ENCODE data around the gene SPRYD4.
A peak's percentile ranks its signal among the peaks of the same experiment; 100 is the strongest.

Gene SPRYD4

GRCh38 chr12:56450241-56450640 lies 18.1 kb upstream of the SPRYD4 start:
- Histone ChIP-seq H3K27ac (peak overlapping the region; percentile 97), H3K36me3 (peaks cover 3% of the 10 kb centered on the region; the same call in 1 of the 2 replicates)
- no peak for TF ChIP-seq CTCF (IDR thresholded peaks at IDR 0.05; ENCODE audit: low read depth, low read length)

DNA sequence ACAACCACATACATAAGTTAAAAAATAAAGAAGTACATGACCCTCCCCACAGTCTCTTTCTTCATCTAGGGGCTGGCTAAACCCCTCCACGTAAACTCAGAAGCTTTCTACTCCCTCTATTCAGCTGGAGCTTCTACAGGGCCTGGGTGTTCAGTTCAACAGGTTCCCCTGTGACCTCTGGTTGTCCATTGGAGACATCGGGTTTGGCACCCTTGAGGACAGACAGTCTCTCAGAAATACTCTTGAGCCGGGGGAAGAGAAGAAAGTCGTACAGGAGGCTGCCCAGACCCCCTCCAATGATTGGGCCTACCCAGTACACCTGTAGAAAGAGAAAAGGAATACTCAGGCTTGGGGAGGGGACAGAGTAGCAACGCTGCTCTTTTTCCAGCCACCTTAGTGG lies 17.2 kb upstream of the SPRYD4 start:
- H3K36me3 ChIP-seq = peaks cover 3% of the 10 kb centered on the region; the same call in 1 of the 2 replicates
- H3K4me3 ChIP-seq (ENCODE audit: low read depth, low read length) = no peak overlapping the region
- H3K27me3 ChIP-seq (ENCODE audit: insufficient read depth, low read depth, severe bottlenecking) = no peaks in the 10 kb centered on the region
- no peak for DNase-seq
- no peak for TF ChIP-seq CTCF (IDR thresholded peaks at IDR 0.05; ENCODE audit: low read depth, low read length)
- no peaks in the 10 kb centered on the region for H3K9me3 ChIP-seq (ENCODE audit: severe bottlenecking)
- peak overlapping the region; percentile 97 for H3K27ac ChIP-seq

More at GRCh38 chr12:56450241-56450640, 18.1 kb upstream of the SPRYD4 start:
- H3K9me3 ChIP-seq (ENCODE audit: severe bottlenecking) = no peaks in the 10 kb centered on the region
- peak overlapping the region; percentile 46 for H3K4me3 ChIP-seq (ENCODE audit: low read depth, low read length)
- H3K27me3 ChIP-seq (ENCODE audit: insufficient read depth, low read depth, severe bottlenecking) = no peaks in the 10 kb centered on the region
- DNase-seq = peak; percentile 78

DNA sequence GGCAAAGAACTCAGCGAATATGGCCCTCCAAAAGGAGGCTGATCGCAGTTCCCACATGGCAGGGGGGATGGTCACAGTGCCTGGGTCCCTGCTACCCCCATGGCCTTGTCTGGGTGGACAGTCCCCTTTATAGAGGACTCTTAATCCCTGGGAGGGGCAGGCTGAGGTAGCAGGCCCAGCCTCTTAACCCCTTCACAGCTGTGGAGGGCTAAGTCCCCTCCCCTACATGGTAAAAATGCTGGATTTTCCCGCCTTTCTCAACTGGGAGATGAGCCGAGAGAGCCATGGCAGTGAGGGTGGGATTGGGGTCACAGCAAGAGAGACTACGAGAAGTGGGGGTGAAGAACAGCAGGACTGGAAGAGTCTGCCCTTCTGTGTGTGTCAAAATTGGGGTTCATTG lies 13.8 kb upstream of the SPRYD4 start, which contains the start of gene MIP:
TSS of gene MIP (minus strand) at position 101 of the 400 bp plus-strand sequence. CDS start at position 57, 44 bp downstream.
- no peak for TF ChIP-seq CTCF (IDR thresholded peaks at IDR 0.05; ENCODE audit: low read depth, low read length)
- no peak within 1 kb of the TSS for H3K4me3 ChIP-seq (ENCODE audit: low read depth, low read length)

GRCh38 chr12:56457817-56458216 lies 10.6 kb upstream of the SPRYD4 start:
- H3K36me3 ChIP-seq = no peaks in the 10 kb centered on the region
- no peak overlapping the region for H3K4me3 ChIP-seq (ENCODE audit: low read depth, low read length)
- H3K9me3 ChIP-seq (ENCODE audit: severe bottlenecking) = no peaks in the 10 kb centered on the region
- no peak overlapping the region for H3K27ac ChIP-seq
- no peaks in the 10 kb centered on the region for H3K27me3 ChIP-seq (ENCODE audit: insufficient read depth, low read depth, severe bottlenecking)
- no peak for TF ChIP-seq CTCF (IDR thresholded peaks at IDR 0.05; ENCODE audit: low read depth, low read length)
- DNase-seq = no peak

More for the DNA sequence above, 13.8 kb upstream of the SPRYD4 start, which contains the start of gene MIP:
- Histone ChIP-seq H3K9me3 (ENCODE audit: severe bottlenecking) (no peaks in the 10 kb centered on the region), H3K36me3 (no peaks in the 10 kb centered on the region), H3K27me3 (ENCODE audit: insufficient read depth, low read depth, severe bottlenecking) (no peaks in the 10 kb centered on the region), H3K27ac (peak within 1 kb of the TSS; percentile 36)
- DNase-seq = no peak

GRCh38 chr12:56461235-56462159 lies 6.9 kb upstream of the SPRYD4 start:
- Histone ChIP-seq H3K4me3 (ENCODE audit: low read depth, low read length) (no peak overlapping the region), H3K36me3 (no peaks in the 10 kb centered on the region), H3K27me3 (ENCODE audit: insufficient read depth, low read depth, severe bottlenecking) (no peaks in the 10 kb centered on the region), H3K9me3 (ENCODE audit: severe bottlenecking) (no peaks in the 10 kb centered on the region), H3K27ac (no peak overlapping the region)
- no peak for DNase-seq
- no peak for TF ChIP-seq CTCF (IDR thresholded peaks at IDR 0.05; ENCODE audit: low read depth, low read length)

All from WERI-Rb-1 (cell line).